Measurements from ENCODE around the gene TAS2R16.

GRCh38 chr7:122951006-122951405 lies 44.5 kb downstream of the TAS2R16 start:
- TF ChIP-seq CTCF (conservative IDR thresholded peaks at IDR 0.05; ENCODE audit: low read length) (no peak), EZH2phosphoT487 (IDR thresholded peaks at IDR 0.05; ENCODE audit: borderline replicate concordance, low read depth, low read length) (no peak)
